Measurements from ENCODE around the gene DNAAF5.

DNA sequence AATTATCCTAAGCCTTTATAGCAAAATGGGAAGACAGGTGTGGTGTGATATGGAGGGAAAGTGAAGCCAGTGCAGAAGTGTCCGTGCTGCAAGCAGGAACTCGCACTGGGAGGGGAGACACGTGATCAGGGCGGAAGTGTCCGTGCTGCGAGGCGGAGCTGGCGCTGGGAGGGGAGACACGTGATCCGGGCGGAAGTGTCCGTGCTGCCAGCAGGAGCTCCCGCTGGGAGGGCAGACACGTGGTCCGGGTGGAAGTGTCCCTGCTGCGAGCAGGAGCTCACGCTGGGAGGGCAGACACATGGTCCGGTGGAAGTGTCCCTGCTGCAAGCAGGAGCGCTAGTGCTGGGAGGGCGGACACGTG is 41.1 kb downstream of the DNAAF5 start:
- TF ChIP-seq, protein P1, sequence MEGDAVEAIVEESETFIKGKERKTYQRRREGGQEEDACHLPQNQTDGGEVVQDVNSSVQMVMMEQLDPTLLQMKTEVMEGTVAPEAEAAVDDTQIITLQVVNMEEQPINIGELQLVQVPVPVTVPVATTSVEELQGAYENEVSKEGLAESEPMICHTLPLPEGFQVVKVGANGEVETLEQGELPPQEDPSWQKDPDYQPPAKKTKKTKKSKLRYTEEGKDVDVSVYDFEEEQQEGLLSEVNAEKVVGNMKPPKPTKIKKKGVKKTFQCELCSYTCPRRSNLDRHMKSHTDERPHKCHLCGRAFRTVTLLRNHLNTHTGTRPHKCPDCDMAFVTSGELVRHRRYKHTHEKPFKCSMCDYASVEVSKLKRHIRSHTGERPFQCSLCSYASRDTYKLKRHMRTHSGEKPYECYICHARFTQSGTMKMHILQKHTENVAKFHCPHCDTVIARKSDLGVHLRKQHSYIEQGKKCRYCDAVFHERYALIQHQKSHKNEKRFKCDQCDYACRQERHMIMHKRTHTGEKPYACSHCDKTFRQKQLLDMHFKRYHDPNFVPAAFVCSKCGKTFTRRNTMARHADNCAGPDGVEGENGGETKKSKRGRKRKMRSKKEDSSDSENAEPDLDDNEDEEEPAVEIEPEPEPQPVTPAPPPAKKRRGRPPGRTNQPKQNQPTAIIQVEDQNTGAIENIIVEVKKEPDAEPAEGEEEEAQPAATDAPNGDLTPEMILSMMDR (IDR thresholded peaks at IDR 0.05) = no peak
- no peak for TF ChIP-seq RAD21 (IDR thresholded peaks at IDR 0.05; ENCODE audit: low read length)
- peak; percentile 72; the same call in 1 of the 2 replicates for TF ChIP-seq POLR2AphosphoS5 (IDR thresholded peaks at IDR 0.05; ENCODE audit: low read depth, low read length)
- TF ChIP-seq GABPA (IDR thresholded peaks at IDR 0.05; ENCODE audit: low read depth) = peak; percentile 66
- TF ChIP-seq, protein P2, sequence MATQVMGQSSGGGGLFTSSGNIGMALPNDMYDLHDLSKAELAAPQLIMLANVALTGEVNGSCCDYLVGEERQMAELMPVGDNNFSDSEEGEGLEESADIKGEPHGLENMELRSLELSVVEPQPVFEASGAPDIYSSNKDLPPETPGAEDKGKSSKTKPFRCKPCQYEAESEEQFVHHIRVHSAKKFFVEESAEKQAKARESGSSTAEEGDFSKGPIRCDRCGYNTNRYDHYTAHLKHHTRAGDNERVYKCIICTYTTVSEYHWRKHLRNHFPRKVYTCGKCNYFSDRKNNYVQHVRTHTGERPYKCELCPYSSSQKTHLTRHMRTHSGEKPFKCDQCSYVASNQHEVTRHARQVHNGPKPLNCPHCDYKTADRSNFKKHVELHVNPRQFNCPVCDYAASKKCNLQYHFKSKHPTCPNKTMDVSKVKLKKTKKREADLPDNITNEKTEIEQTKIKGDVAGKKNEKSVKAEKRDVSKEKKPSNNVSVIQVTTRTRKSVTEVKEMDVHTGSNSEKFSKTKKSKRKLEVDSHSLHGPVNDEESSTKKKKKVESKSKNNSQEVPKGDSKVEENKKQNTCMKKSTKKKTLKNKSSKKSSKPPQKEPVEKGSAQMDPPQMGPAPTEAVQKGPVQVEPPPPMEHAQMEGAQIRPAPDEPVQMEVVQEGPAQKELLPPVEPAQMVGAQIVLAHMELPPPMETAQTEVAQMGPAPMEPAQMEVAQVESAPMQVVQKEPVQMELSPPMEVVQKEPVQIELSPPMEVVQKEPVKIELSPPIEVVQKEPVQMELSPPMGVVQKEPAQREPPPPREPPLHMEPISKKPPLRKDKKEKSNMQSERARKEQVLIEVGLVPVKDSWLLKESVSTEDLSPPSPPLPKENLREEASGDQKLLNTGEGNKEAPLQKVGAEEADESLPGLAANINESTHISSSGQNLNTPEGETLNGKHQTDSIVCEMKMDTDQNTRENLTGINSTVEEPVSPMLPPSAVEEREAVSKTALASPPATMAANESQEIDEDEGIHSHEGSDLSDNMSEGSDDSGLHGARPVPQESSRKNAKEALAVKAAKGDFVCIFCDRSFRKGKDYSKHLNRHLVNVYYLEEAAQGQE (IDR thresholded peaks at IDR 0.05; ENCODE audit: low read depth, low read length) = no peak
- no peak for TF ChIP-seq RFX5 (IDR thresholded peaks at IDR 0.05; ENCODE audit: low read length)
- peak; percentile 52; the same call in 1 of the 2 replicates for TF ChIP-seq TAF1 (IDR thresholded peaks at IDR 0.05; ENCODE audit: borderline replicate concordance, low read depth, low read length)
